A549 (cell line): ENCODE results near the gene ZBTB2. TPM values are rescaled to one million over a fixed set of nuclear protein-coding genes. Genes with fewer than 3 reads are reported as not detected.
"Not testable (repeated sequence)": the region's sequence is repeated elsewhere in the genome, so short reads cannot be mapped to it uniquely, and the experiment has no call there.

Experiments used
- ATAC-seq, 2 experiments: fragments of 200-7000 bp in 1 of 2; fragments of >200 bp in 1 of 2; cut with Nextera tagmentation in 1 of 2; cut with Tn5 transposase in 1 of 2; 3 replicates each; pipeline versions ENCODE4 v1.8.0 to v1.9.1; 2018 to 2020; ENCODE audit warnings: mild to moderate bottlenecking in 1 of 2, moderate library complexity in 1 of 2
- CTCF ChIA-PET: fragments of 300-600 bp; sonication (Branson Sonifier 250); formaldehyde crosslinking; extraction: SDS; loops from one replicate; lab custom pipeline; 2021; ENCODE audit warnings: antibody characterized with exemption, inconsistent platforms; lab: Yijun Ruan, JAX
- POLR2A ChIA-PET: fragments of 350-600 bp; formaldehyde crosslinking; extraction: SDS; loops from one replicate; lab custom pipeline; 2021; ENCODE audit warnings: antibody characterized with exemption, inconsistent platforms; lab: Yijun Ruan, JAX
- DNase-seq, 2 experiments: peaks; one replicate each; pipeline versions ENCODE4 v3.0.0 to v3.0.0-alpha.2; 2011 to 2016; ENCODE audit warnings: low read depth in 1 of 2, low spot score in 1 of 2
- FAIRE-seq: peaks from 2 replicates; lab custom pipeline; 2011; peaks lifted over from hg19 to GRCh38; lab: Jason Lieb, UNC
- H3K27ac ChIP-seq, 2 experiments: fragments of >200 bp; sonication (Bioruptor Twin); formaldehyde crosslinking; 3 replicates each; pipeline ENCODE4 v1.5.1; 2016 to 2017
- H3K4me1 ChIP-seq: fragments of >200 bp; sonication (Bioruptor Twin); formaldehyde crosslinking; 3 replicates; pipeline ENCODE4 v1.6.1; 2016
- H3K4me2 ChIP-seq: fragments of >200 bp; sonication (Bioruptor Twin); formaldehyde crosslinking; 3 replicates; pipeline ENCODE4 v1.6.1; 2016
- H3K4me3 ChIP-seq: fragments of >200 bp; sonication (Bioruptor Twin); formaldehyde crosslinking; 3 replicates; pipeline ENCODE4 v1.5.1; 2016
- H3K9me3 ChIP-seq: fragments of >200 bp; sonication (Bioruptor Twin); formaldehyde crosslinking; 3 replicates; pipeline ENCODE4 v1.6.1; 2016
- CEBPB ChIP-seq, 2 experiments: fragments of >200 bp in 1 of 2; sonication (Bioruptor Twin) in 1 of 2; formaldehyde crosslinking in 1 of 2; IDR thresholded peaks; 2 replicates each; pipeline ENCODE4 v1.6.1; 2012 to 2016
- FOSL2 ChIP-seq, 2 experiments: fragments of 450-650 bp in 1 of 2; fragments of >200 bp in 1 of 2; sonication (Bioruptor Twin) in 1 of 2; formaldehyde crosslinking; IDR thresholded peaks; 2 replicates each; pipeline versions ENCODE4 v1.5.0 to v1.6.1; 2016 to 2020; ENCODE audit warnings: mild to moderate bottlenecking in 1 of 2, moderate library complexity in 1 of 2
- POLR2AphosphoS2 ChIP-seq: conservative IDR thresholded peaks from 2 replicates; pipeline ENCODE4 v1.6.1; 2012; ENCODE audit warnings: low read length, improper control_type of control experiment, inconsistent platforms
- RFX5 ChIP-seq: fragments of 450-650 bp; IDR thresholded peaks from 2 replicates; pipeline ENCODE4 v1.7.1; 2014; ENCODE audit warnings: antibody characterized with exemption, mild to moderate bottlenecking, moderate library complexity
- TP53 ChIP-seq: fragments of 250-450 bp; sonication (Bioruptor Pico); IDR thresholded peaks from 2 replicates; pipeline ENCODE4 v1.5.0; 2021; ENCODE audit warnings: mild to moderate bottlenecking, moderate library complexity
- WGBS: methylation state at CpG from one replicate; pipeline ENCODE4 v1.1.6; 2017; ENCODE audit errors: missing lambda C conversion rate; 5-methylcytosine and 5-hydroxymethylcytosine counted together
- polyA plus RNA-seq, 4 experiments: library from polyadenylated mRNA; depleted of rRNA in 3 of 4; stranded (reverse); fragments of >200 nt; fragmentation: RNase III in 1 of 4; extraction: RNeasy Plus Mini Kit Qiagen cat#74134 plus additional on column Dnase treatment in 1 of 4; gene quantifications; 2 replicates in 3 of 4; 3 replicates in 1 of 4; pipeline ENCODE4 v1.2.3, GENCODE V29; 2011 to 2017
- small RNA-seq, 6 experiments: library from RNA; depleted of rRNA; stranded (forward); fragments of <200 nt; gene quantifications; one replicate each; pipeline ENCODE3, GENCODE V24; 2012
- TF ChIP-seq, protein P1 (sequence below): IDR thresholded peaks from 2 replicates; pipeline ENCODE4 v1.6.1; 2012; ENCODE audit warnings: low read depth, borderline replicate concordance
- TF ChIP-seq, protein P2 (sequence below): fragments of >200 bp; sonication (Bioruptor Twin); formaldehyde crosslinking; IDR thresholded peaks from 3 replicates; pipeline ENCODE4 v1.5.1; 2016

ZBTB2 gene
- polyA plus RNA-seq, 2 of the 4 experiments (the other 2 are of a cell fraction), result 10.8 to 17.3 TPM

DNA sequence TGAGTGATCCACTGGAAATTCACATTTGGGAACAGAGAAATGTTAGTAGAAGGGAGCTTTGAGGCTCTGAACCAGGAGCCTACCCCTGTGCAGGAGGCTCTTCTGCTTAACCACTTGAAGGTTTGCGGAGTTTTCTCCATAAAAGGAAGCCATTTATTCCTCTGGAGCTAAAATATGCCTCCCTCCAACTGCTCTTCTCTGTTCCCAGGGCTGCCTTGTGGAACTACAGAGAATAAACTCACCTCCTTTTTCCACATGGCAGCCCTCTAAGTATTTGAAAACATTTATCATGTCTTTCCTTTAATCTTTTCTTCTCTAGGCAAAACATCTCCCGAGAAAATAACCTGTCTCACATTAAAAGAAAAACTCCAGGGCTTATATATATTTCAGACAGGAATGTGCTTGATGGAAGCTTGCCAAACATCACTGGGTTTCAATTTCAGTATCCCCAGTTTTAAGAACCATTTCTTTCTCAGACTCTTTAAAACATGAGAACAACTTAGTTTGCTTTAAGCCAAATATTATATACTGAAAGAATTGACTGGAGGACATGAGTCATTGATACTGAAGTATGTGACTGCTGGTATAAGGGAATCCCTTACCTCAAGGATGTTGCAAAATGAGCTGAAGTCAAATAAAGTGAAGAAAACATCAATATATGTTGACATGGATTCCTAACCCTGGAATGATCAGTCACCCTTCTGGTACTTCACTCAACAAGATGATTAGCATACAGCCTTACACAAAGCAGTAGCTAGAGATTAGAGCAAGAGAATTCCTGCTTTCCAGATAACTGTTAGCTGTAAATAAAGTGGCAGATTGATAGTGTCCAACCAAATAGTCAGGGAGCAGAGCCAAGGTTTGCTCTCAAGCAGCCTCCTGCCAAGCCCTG is 74.0 kb downstream of the ZBTB2 start:
- ATAC-seq (peak; percentile 39 to 70; a peak in 5 of 6 replicates), FAIRE-seq (no peak), DNase-seq (peak; percentile 8 to 47)
- peak overlapping the region; percentile 8 to 65; a peak in 3 of 6 replicates for H3K27ac ChIP-seq
- H3K4me3 ChIP-seq, result no peak overlapping the region
- H3K4me2 ChIP-seq, result peak overlapping the region; percentile 25; the same call in 2 of the 3 replicates
- WGBS, result 86% methylated on average over 2 of the region's 2 CpGs
- H3K4me1 ChIP-seq, result peaks cover 13% of the 10 kb centered on the region; the same call in 2 of the 3 replicates
- POLR2A ChIA-PET, result no interaction called here
- H3K9me3 ChIP-seq, result no peaks in the 10 kb centered on the region
- CTCF ChIA-PET, result interaction anchor here (0.5 to 2.0 kb wide), 5 partner anchors 17 to 426 kb away, joined by 3 to 6 read pairs (median 3); no protein-coding TSS in a partner anchor
- no peak for TF ChIP-seq RFX5
- TF ChIP-seq, protein P1, sequence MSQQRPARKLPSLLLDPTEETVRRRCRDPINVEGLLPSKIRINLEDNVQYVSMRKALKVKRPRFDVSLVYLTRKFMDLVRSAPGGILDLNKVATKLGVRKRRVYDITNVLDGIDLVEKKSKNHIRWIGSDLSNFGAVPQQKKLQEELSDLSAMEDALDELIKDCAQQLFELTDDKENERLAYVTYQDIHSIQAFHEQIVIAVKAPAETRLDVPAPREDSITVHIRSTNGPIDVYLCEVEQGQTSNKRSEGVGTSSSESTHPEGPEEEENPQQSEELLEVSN, result no peak
- TF ChIP-seq CEBPB (IDR thresholded peaks at IDR 0.05), result peak in 1 of 2 experiments; percentile 35; a peak in 1 of 4 replicates
- TF ChIP-seq TP53, result no peak
- TF ChIP-seq POLR2AphosphoS2, result no peak
- TF ChIP-seq, protein P2, sequence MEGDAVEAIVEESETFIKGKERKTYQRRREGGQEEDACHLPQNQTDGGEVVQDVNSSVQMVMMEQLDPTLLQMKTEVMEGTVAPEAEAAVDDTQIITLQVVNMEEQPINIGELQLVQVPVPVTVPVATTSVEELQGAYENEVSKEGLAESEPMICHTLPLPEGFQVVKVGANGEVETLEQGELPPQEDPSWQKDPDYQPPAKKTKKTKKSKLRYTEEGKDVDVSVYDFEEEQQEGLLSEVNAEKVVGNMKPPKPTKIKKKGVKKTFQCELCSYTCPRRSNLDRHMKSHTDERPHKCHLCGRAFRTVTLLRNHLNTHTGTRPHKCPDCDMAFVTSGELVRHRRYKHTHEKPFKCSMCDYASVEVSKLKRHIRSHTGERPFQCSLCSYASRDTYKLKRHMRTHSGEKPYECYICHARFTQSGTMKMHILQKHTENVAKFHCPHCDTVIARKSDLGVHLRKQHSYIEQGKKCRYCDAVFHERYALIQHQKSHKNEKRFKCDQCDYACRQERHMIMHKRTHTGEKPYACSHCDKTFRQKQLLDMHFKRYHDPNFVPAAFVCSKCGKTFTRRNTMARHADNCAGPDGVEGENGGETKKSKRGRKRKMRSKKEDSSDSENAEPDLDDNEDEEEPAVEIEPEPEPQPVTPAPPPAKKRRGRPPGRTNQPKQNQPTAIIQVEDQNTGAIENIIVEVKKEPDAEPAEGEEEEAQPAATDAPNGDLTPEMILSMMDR, result no peak
- TF ChIP-seq FOSL2 (IDR thresholded peaks at IDR 0.05), result no peak
- TF ChIP-seq FOSL2 (CRISPR knock-in tag; IDR thresholded peaks at IDR 0.05), result peak; percentile 57
- TF ChIP-seq, all 56 proteins: peak for 2

DNA sequence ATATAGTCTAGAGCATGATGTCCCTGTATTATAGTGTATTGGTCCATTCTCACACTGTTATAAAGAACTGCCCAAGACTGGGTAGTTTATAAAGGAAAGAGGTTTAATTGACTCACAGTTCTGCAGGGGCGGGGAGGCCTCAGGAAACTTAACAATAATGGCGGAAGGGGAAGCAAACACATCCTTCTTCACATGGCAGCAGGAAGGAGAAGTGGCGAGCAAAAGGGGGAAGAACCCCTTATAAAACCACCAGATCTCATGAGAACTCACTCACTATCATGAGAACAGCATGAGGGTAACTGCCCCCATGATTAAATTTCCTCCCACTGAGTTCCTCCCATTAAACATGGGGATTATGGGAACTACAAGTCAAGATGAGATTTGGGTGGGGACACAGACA is 75.7 kb downstream of the ZBTB2 start:
- H3K9me3 ChIP-seq, H3K4me3 ChIP-seq, FAIRE-seq, ATAC-seq, H3K27ac ChIP-seq, H3K4me2 ChIP-seq, POLR2A ChIA-PET, DNase-seq, CTCF ChIA-PET: not testable (repeated sequence)
- H3K4me1 ChIP-seq, result peaks cover 11% of the 10 kb centered on the region; the same call in 2 of the 3 replicates
- 98% methylated on average over 3 of the region's 3 CpGs for WGBS

Small RNA genes lying within 50 kb of the gene (small RNA-seq; reads per million reads assigned to genes)
- 0 reads per million in 6 experiments for gene RF00019

Other genes with a start within 250 kb of the ZBTB2 start
- gene AKAP12, start 151.6 kb downstream of the ZBTB2 start, polyA plus RNA-seq (2011; rRNA removed), result 145 and 192 TPM in 2 replicates
- gene AKAP12, start 151.6 kb downstream of the ZBTB2 start, polyA plus RNA-seq (2017; fragmentation: RNase III; extraction: RNeasy Plus Mini Kit Qiagen cat#74134 plus additional on column Dnase treatment), result 32.1 to 42.0 TPM (median 36.3 TPM) in 3 replicates
- 11.5 and 13.1 TPM in 2 replicates for gene RMND1, start 60.6 kb upstream of the ZBTB2 start, polyA plus RNA-seq (2011; rRNA removed)
- 11.7 to 12.5 TPM (median 11.7 TPM) in 3 replicates for gene RMND1, start 60.6 kb upstream of the ZBTB2 start, polyA plus RNA-seq (2017; fragmentation: RNase III; extraction: RNeasy Plus Mini Kit Qiagen cat#74134 plus additional on column Dnase treatment)
- gene CCDC170, start 102.5 kb upstream of the ZBTB2 start, polyA plus RNA-seq (2011; rRNA removed), result 0.53 and 0.61 TPM in 2 replicates
- 0.05 to 0.09 TPM (median 0.07 TPM) in 3 replicates for gene CCDC170, start 102.5 kb upstream of the ZBTB2 start, polyA plus RNA-seq (2017; fragmentation: RNase III; extraction: RNeasy Plus Mini Kit Qiagen cat#74134 plus additional on column Dnase treatment)